ENCODE data around the gene MPDZ.

MPDZ gene

DNA sequence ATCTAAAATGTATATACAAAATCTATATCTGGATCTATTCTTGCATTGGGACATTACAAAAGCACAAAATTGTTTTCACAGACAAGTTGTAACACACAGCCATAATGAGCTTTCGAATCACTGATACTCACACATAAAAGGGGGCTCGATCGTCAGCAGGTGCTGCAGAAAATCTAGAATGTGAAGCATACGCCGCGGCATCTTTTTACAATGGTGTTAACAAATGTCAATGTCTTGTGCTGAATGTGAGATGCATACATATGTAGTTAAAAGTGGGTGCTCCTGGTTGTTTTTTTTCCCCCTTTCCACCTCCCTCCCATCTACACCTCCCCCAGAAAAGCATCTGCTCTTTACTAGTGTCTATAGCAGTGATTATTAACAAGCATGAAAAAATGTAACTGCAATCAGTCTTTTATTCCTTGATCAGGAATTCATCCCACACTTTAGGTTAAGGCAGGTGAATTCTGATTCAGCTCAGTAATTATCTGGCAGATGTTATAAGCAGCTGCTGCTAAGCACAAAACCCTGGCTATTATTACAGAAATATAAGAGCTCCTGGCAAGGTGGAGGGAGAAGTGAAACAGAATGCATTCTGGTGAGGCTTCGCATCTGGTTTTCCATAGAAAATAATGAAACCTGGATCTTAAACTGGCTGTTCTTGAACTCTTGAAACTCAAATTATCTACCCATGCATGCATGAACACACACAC lies 114.1 kb downstream of the MPDZ start (continued):
- no peak for TF ChIP-seq ZNF843 (tag by site-specific recombination; IDR thresholded peaks at IDR 0.05)
- no peak for TF ChIP-seq ZNF157 (tag by site-specific recombination; IDR thresholded peaks at IDR 0.05)
- TF ChIP-seq ZNF664 (tag by site-specific recombination; IDR thresholded peaks at IDR 0.05): no peak
- no peak for TF ChIP-seq ZSCAN23 (tag by site-specific recombination; IDR thresholded peaks at IDR 0.05)
- no peak for TF ChIP-seq ZNF785 (tag by site-specific recombination; IDR thresholded peaks at IDR 0.05)
- TF ChIP-seq ZNF654 (tag by site-specific recombination; IDR thresholded peaks at IDR 0.05; ENCODE audit: low read depth): no peak
- TF ChIP-seq ZNF701 (tag by site-specific recombination; IDR thresholded peaks at IDR 0.05): no peak
- no peak for TF ChIP-seq ZNF341 (tag by site-specific recombination; IDR thresholded peaks at IDR 0.05; ENCODE audit: low read depth)

DNA sequence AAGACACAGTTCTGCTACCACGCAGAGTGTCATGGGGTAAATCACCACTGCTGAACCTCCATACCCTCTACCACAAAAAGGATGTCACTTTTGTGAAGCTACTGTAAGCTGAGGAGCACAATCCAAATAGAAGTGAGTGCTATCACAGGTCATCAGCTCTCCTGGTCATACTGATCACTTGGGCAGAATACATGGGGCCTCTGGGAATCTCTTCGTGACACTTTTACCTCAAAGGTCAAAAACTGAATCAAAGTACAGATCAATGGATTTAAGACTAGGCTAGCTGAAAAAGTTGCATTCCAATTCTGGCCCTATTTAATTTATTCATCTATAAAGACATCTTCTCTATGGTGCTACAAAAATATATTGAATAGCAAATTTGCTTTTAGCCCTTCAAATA lies 115.5 kb downstream of the MPDZ start:
- peaks cover 0 to 17% of the 10 kb centered on the region in 2 experiments; a peak in 1 of 3 replicates for H3K36me3 ChIP-seq (ENCODE audit: control insufficient read depth in 2 of 2, insufficient read depth in 1 of 2, low read length in 2 of 2)
- TF ChIP-seq ZBTB17 (tag by site-specific recombination; IDR thresholded peaks at IDR 0.05) (no peak), GLIS1 (tag by site-specific recombination; IDR thresholded peaks at IDR 0.05) (no peak), ZNF366 (tag by site-specific recombination; conservative IDR thresholded peaks at IDR 0.05) (no peak), ZNF2 (tag by site-specific recombination; IDR thresholded peaks at IDR 0.05) (no peak), ZFHX2 (tag by site-specific recombination; conservative IDR thresholded peaks at IDR 0.05) (no peak), ZNF514 (tag by site-specific recombination; IDR thresholded peaks at IDR 0.05) (no peak), ZNF221 (tag by site-specific recombination; IDR thresholded peaks at IDR 0.05; ENCODE audit: borderline replicate concordance) (no peak), ZNF623 (tag by site-specific recombination; IDR thresholded peaks at IDR 0.05) (no peak)
- TF ChIP-seq, protein P1, sequence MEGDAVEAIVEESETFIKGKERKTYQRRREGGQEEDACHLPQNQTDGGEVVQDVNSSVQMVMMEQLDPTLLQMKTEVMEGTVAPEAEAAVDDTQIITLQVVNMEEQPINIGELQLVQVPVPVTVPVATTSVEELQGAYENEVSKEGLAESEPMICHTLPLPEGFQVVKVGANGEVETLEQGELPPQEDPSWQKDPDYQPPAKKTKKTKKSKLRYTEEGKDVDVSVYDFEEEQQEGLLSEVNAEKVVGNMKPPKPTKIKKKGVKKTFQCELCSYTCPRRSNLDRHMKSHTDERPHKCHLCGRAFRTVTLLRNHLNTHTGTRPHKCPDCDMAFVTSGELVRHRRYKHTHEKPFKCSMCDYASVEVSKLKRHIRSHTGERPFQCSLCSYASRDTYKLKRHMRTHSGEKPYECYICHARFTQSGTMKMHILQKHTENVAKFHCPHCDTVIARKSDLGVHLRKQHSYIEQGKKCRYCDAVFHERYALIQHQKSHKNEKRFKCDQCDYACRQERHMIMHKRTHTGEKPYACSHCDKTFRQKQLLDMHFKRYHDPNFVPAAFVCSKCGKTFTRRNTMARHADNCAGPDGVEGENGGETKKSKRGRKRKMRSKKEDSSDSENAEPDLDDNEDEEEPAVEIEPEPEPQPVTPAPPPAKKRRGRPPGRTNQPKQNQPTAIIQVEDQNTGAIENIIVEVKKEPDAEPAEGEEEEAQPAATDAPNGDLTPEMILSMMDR (tag by site-specific recombination; IDR thresholded peaks at IDR 0.05): no peak
- TF ChIP-seq, protein P2, sequence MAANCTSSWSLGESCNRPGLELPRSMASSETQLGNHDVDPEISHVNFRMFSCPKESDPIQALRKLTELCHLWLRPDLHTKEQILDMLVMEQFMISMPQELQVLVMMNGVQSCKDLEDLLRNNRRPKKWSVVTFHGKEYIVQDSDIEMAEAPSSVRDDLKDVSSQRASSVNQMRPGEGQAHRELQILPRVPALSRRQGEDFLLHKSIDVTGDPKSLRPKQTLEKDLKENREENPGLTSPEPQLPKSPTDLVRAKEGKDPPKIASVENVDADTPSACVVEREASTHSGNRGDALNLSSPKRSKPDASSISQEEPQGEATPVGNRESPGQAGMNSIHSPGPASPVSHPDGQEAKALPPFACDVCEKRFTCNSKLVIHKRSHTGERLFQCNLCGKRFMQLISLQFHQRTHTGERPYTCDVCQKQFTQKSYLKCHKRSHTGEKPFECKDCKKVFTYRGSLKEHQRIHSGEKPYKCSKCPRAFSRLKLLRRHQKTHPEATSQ (tag by site-specific recombination; IDR thresholded peaks at IDR 0.05): no peak
- TF ChIP-seq, protein P3, sequence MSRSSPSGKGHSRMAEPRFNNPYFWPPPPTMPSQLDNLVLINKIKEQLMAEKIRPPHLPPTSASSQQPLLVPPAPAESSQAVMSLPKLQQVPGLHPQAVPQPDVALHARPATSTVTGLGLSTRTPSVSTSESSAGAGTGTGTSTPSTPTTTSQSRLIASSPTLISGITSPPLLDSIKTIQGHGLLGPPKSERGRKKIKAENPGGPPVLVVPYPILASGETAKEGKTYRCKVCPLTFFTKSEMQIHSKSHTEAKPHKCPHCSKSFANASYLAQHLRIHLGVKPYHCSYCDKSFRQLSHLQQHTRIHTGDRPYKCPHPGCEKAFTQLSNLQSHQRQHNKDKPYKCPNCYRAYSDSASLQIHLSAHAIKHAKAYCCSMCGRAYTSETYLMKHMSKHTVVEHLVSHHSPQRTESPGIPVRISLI (tag by site-specific recombination; IDR thresholded peaks at IDR 0.05): no peak
- TF ChIP-seq, protein P4, sequence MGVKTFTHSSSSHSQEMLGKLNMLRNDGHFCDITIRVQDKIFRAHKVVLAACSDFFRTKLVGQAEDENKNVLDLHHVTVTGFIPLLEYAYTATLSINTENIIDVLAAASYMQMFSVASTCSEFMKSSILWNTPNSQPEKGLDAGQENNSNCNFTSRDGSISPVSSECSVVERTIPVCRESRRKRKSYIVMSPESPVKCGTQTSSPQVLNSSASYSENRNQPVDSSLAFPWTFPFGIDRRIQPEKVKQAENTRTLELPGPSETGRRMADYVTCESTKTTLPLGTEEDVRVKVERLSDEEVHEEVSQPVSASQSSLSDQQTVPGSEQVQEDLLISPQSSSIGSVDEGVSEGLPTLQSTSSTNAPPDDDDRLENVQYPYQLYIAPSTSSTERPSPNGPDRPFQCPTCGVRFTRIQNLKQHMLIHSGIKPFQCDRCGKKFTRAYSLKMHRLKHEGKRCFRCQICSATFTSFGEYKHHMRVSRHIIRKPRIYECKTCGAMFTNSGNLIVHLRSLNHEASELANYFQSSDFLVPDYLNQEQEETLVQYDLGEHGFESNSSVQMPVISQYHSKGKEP (tag by site-specific recombination; IDR thresholded peaks at IDR 0.05): no peak
- TF ChIP-seq, protein P5, sequence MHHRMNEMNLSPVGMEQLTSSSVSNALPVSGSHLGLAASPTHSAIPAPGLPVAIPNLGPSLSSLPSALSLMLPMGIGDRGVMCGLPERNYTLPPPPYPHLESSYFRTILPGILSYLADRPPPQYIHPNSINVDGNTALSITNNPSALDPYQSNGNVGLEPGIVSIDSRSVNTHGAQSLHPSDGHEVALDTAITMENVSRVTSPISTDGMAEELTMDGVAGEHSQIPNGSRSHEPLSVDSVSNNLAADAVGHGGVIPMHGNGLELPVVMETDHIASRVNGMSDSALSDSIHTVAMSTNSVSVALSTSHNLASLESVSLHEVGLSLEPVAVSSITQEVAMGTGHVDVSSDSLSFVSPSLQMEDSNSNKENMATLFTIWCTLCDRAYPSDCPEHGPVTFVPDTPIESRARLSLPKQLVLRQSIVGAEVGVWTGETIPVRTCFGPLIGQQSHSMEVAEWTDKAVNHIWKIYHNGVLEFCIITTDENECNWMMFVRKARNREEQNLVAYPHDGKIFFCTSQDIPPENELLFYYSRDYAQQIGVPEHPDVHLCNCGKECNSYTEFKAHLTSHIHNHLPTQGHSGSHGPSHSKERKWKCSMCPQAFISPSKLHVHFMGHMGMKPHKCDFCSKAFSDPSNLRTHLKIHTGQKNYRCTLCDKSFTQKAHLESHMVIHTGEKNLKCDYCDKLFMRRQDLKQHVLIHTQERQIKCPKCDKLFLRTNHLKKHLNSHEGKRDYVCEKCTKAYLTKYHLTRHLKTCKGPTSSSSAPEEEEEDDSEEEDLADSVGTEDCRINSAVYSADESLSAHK (tag by site-specific recombination; IDR thresholded peaks at IDR 0.05): no peak
- TF ChIP-seq, protein P6, sequence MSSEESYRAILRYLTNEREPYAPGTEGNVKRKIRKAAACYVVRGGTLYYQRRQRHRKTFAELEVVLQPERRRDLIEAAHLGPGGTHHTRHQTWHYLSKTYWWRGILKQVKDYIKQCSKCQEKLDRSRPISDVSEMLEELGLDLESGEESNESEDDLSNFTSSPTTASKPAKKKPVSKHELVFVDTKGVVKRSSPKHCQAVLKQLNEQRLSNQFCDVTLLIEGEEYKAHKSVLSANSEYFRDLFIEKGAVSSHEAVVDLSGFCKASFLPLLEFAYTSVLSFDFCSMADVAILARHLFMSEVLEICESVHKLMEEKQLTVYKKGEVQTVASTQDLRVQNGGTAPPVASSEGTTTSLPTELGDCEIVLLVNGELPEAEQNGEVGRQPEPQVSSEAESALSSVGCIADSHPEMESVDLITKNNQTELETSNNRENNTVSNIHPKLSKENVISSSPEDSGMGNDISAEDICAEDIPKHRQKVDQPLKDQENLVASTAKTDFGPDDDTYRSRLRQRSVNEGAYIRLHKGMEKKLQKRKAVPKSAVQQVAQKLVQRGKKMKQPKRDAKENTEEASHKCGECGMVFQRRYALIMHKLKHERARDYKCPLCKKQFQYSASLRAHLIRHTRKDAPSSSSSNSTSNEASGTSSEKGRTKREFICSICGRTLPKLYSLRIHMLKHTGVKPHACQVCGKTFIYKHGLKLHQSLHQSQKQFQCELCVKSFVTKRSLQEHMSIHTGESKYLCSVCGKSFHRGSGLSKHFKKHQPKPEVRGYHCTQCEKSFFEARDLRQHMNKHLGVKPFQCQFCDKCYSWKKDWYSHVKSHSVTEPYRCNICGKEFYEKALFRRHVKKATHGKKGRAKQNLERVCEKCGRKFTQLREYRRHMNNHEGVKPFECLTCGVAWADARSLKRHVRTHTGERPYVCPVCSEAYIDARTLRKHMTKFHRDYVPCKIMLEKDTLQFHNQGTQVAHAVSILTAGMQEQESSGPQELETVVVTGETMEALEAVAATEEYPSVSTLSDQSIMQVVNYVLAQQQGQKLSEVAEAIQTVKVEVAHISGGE (tag by site-specific recombination; conservative IDR thresholded peaks at IDR 0.05; ENCODE audit: low read depth): no peak
- H3K9me3 ChIP-seq (ENCODE audit: control insufficient read depth, insufficient read depth, low read depth, low read length): no peaks in the 10 kb centered on the region
- ChIA-PET CTCF (interaction anchor here (0.6 kb wide), 1 partner anchor 444 kb away, joined by 4 read pairs; no protein-coding TSS in a partner anchor), POLR2A (no interaction called here)
- H3K4me3 ChIP-seq (ENCODE audit: low read depth, low read length): no peak overlapping the region
- no peak overlapping the region for H3K27ac ChIP-seq (ENCODE audit: extremely low read depth, low read depth, low read length)
- H3K4me1 ChIP-seq (ENCODE audit: control insufficient read depth, insufficient read depth, low read length): peaks cover 2% of the 10 kb centered on the region; the same call in 1 of the 2 replicates
